GM12872 (cell line): ENCODE data around the gene FASN.

Experiments
- CTCF ChIP-seq: IDR thresholded peaks from 3 replicates; pipeline ENCODE4 v1.5.1; 2011; ENCODE audit warnings: low read depth, mild to moderate bottlenecking, low read length, moderate library complexity; ENCODE audit not compliant: insufficient read depth

FASN gene

GRCh38 chr17:82056729-82057621, 41.1 kb downstream of the FASN start:
- no peak for TF ChIP-seq CTCF

DNA sequence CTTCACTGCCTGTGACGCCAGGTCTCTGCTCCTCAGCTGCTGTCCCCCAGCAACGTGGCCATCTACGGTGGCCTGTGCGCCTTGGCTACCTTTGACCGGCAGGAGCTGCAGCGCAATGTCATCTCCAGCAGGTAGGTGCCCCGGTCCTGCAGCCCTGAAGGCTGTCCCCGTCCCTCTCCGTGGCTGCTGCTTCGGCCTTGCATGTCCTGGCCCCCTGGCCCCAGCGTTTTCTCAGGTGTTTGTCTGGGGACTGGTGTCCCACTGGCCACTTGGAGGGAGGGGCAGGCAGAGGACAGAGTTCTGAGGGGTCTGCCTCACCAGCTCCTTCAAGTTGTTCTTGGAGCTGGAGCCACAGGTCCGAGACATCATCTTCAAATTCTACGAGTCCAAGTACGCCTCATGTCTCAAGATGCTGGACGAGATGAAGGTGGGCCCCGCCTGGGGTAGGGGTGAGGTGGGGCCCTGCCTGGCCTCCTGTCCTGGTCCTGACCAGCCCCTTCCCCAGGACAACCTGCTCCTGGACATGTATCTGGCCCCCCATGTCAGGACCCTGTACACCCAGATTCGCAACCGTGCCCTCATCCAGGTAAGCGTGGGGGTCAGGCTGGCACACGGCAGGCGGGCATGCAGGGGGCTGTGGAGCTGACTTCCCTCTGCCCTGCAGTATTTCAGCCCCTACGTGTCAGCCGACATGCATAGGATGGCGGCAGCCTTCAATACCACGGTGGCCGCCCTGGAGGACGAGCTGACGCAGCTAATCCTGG, 41.9 kb downstream of the FASN start:
- TF ChIP-seq CTCF, result no peak

DNA sequence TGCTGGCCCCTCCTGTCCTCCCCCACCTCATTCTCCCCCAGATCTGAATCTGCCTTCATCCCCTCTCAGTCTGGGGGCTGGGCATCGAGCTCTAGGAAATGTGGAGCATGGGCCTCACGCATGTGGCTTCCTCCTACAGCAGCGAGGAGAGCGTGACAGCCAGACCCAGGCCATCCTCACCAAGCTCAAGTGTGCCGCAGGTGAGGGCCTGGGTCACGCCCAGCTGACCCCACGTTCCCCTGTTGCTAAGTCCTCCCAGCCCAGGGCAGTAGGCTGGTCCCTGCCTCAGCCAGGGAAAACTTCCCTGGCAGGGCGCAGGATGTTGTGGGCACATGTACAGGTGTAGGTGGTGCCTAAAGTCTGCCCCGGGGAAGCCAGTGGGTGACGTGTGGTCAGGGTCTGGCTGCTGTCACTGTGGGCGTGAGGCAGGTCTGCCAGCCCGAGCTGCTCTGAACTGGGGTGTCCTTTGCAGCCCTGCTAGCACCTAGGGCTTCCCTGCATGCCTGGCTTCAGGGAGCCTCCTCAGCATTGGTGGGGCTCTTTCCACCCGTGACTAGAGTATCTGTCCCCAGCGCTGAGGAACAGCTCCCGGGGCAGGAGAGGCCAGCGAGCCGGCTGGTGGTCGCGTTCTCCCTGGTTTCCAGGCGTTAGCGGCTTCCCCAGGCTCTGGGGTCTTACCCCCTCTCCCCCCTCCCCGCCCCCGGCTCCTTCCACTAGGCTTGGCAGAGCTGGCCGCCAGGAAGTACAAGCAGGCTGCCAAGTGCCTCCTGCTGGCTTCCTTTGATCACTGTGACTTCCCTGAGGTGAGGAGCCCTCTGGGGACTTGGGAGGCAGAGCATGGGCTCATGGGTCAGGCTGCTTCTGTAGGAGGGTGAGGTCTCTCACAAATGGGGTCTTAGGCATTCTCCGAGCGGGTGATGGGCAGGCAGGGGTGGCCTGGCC, 42.7 kb downstream of the FASN start:
- no peak for TF ChIP-seq CTCF

GRCh38 chr17:82054351-82055022, 43.5 kb downstream of the FASN start:
- TF ChIP-seq CTCF, result no peak

DNA sequence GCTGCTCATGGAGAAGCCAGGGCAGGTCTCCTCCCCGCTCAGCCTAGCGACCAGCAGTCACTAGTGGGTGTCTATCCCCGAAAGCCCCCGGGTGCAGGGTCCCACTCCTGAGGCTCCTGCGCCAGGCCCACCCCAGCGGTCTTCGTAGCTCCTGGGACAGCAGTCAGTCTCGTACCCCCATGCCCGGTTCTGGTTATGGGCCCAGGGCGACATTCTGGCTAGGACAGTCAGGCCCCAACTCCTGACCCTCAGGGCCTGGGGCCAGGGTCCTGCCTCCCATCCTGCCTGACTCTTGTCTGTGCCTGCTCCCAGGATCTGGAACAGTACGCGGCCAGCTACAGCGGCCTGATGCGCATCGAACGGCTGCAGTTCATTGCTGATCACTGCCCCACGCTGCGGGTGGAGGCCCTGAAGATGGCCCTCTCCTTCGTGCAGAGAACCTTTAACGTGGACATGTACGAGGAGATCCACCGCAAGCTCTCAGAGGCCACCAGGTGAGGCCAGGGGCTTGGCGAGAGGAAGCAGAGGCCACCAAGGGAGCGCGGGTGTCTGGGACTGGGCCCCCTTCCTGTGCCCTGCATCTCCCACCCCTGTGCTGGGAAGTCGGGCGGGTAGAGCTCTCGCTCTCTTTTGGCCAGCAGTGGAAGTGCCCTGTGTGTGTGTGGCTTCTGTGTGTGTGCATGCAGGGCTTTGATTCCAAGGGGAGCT, 44.3 kb downstream of the FASN start:
- TF ChIP-seq CTCF, result no peak

DNA sequence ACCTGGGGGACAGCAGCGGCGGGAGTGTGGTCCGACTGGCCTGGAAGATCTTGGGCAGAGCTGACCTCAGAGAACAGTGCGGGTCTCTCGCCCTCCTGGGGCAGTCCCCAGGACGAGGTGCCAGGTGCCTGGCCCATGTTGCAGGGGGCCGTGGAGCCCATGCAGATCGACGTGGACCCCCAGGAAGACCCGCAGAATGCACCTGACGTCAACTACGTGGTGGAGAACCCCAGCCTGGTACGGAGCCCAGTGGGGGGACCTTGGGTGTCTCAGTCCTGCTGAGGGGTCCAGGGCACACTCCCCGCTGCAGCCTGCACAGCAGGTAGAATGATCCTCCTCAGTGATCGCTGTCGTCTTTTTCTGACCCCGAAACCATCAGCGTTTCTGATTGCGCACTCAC, 44.9 kb downstream of the FASN start:
- TF ChIP-seq CTCF, result no peak
